ENCODE results near the gene GSDME. TPM values are rescaled to one million over a fixed set of nuclear protein-coding genes. Genes with fewer than 3 reads are reported as not detected.

Gene GSDME
- total RNA-seq, 1 donor from 2014 or later, result 8.2 TPM

- no peak overlapping the region for H3K27ac ChIP-seq
- H3K9me3 ChIP-seq, result no peaks in the 10 kb centered on the region
- no peak overlapping the region for H3K4me3 ChIP-seq
- H3K27me3 ChIP-seq (ENCODE audit: low read depth), result no peaks in the 10 kb centered on the region
- no peak for TF ChIP-seq CTCF (IDR thresholded peaks at IDR 0.05)
- H3K36me3 ChIP-seq, result no peaks in the 10 kb centered on the region
- H3K4me1 ChIP-seq, result no peaks in the 10 kb centered on the region
- intact Hi-C loops (cut with DNase I), result no loop called here
- ATAC-seq (no peak), DNase-seq (no peak)
Measured at GRCh38 chr7:24715171-24715570, 42.1 kb downstream of the GSDME start.

- Histone ChIP-seq H3K4me1 (no peaks in the 10 kb centered on the region), H3K4me3 (no peak overlapping the region), H3K27me3 (ENCODE audit: low read depth) (no peaks in the 10 kb centered on the region), H3K9me3 (no peaks in the 10 kb centered on the region), H3K27ac (no peak overlapping the region), H3K36me3 (no peaks in the 10 kb centered on the region)
- no peak for TF ChIP-seq CTCF (IDR thresholded peaks at IDR 0.05)
- DNase-seq, result no peak
- no peak for ATAC-seq
- intact Hi-C loops (cut with DNase I), result no loop called here
Measured at GRCh38 chr7:24714676-24715010, 42.6 kb downstream of the GSDME start.

GRCh38 chr7:24713850-24714675 is 43.2 kb downstream of the GSDME start:
- no peak overlapping the region for H3K4me3 ChIP-seq
- ATAC-seq, result no peak
- H3K27me3 ChIP-seq (ENCODE audit: low read depth), result no peaks in the 10 kb centered on the region
- intact Hi-C loops (cut with DNase I), result no loop called here
- no peak overlapping the region for H3K27ac ChIP-seq
- DNase-seq, result no peak
- H3K36me3 ChIP-seq, result no peaks in the 10 kb centered on the region
- H3K9me3 ChIP-seq, result no peaks in the 10 kb centered on the region
- H3K4me1 ChIP-seq, result no peaks in the 10 kb centered on the region
- no peak for TF ChIP-seq CTCF (IDR thresholded peaks at IDR 0.05)

- no peak for TF ChIP-seq CTCF (IDR thresholded peaks at IDR 0.05)
- intact Hi-C loops (cut with DNase I), result no loop called here
- no peaks in the 10 kb centered on the region for H3K27me3 ChIP-seq (ENCODE audit: low read depth)
- no peak for ATAC-seq
- no peak for DNase-seq
- no peaks in the 10 kb centered on the region for H3K4me1 ChIP-seq
- no peak overlapping the region for H3K4me3 ChIP-seq
- H3K27ac ChIP-seq, result no peak overlapping the region
- H3K9me3 ChIP-seq, result no peaks in the 10 kb centered on the region
- H3K36me3 ChIP-seq, result no peaks in the 10 kb centered on the region
Measured at GRCh38 chr7:24713039-24713793, 44.0 kb downstream of the GSDME start.

- no peak for DNase-seq
- Histone ChIP-seq H3K36me3 (no peaks in the 10 kb centered on the region), H3K27me3 (ENCODE audit: low read depth) (no peaks in the 10 kb centered on the region), H3K9me3 (no peaks in the 10 kb centered on the region), H3K4me1 (no peaks in the 10 kb centered on the region), H3K27ac (no peak overlapping the region), H3K4me3 (no peak overlapping the region)
- ATAC-seq, result no peak
- TF ChIP-seq CTCF (IDR thresholded peaks at IDR 0.05), result no peak
- intact Hi-C loops (cut with DNase I), result no loop called here
Measured at GRCh38 chr7:24709585-24710360, 47.5 kb downstream of the GSDME start.
